ENCODE measurements around the gene ENO2. TPM values are rescaled to one million over a fixed set of nuclear protein-coding genes. Genes with fewer than 3 reads are reported as not detected.

ENO2 gene
- 8.0 and 11.1 TPM in 2 replicates for total RNA-seq

GRCh38 chr12:6914246-6914946 lies at the start of gene ENO2:
ENO2 (plus strand) TSS chr12:6914580; CDS start chr12:6915833, 1,253 bp downstream.

GRCh38 chr12:6867413-6868210 lies 46.8 kb upstream of the ENO2 start, which contains the start of gene TPI1:
TPI1 (plus strand) TSS chr12:6867531; CDS start chr12:6867567, 36 bp downstream.

GRCh38 chr12:6873094-6874014 lies 41.0 kb upstream of the ENO2 start, which contains the start of gene SPSB2:
SPSB2 (minus strand) TSS chr12:6873303; CDS start chr12:6872901, 402 bp downstream.

GRCh38 chr12:6904280-6905276 lies 9.8 kb upstream of the ENO2 start, which contains the start of gene LRRC23:
LRRC23 (plus strand) TSS chr12:6904822; CDS start chr12:6905634, 812 bp downstream.

GRCh38 chr12:6927379-6928021 lies 13.1 kb downstream of the ENO2 start, which contains the start of gene ATN1:
ATN1 (plus strand) TSS chr12:6927959; CDS start chr12:6934002, 6,043 bp downstream.

GRCh38 chr12:6943722-6944380 lies 29.5 kb downstream of the ENO2 start, which contains the start of the genes C12orf57 and RNU7-1:
C12orf57 (plus strand) TSS chr12:6944022; CDS start chr12:6944122, 100 bp downstream.
RNU7-1 (plus strand) TSS chr12:6943816.

GRCh38 chr12:6950811-6951540 lies 36.6 kb downstream of the ENO2 start, which contains the start of gene PTPN6:
PTPN6 (plus strand) TSS chr12:6951356; CDS start chr12:6951513, 157 bp downstream.

Other genes starting within 250 kb of the ENO2 start
- gene ZNF384, start 225.2 kb upstream of the ENO2 start, total RNA-seq, result 15.1 and 21.8 TPM in 2 replicates
- not detected in 2 replicates for gene PIANP, start 213.8 kb upstream of the ENO2 start, total RNA-seq
- 56.4 and 63.6 TPM in 2 replicates for gene COPS7A, start 190.5 kb upstream of the ENO2 start, total RNA-seq
- 329 and 348 TPM in 2 replicates for gene MLF2, start 161.4 kb upstream of the ENO2 start, total RNA-seq
- gene PTMS, start 148.2 kb upstream of the ENO2 start, total RNA-seq, result 166 and 192 TPM in 2 replicates
- gene LAG3, start 142.1 kb upstream of the ENO2 start, total RNA-seq, result 0.14 TPM in 1 of 2 replicates, not detected in the other
- gene CD4, start 125.1 kb upstream of the ENO2 start, total RNA-seq, result 0.21 and 0.23 TPM in 2 replicates
- gene GPR162, start 92.8 kb upstream of the ENO2 start, total RNA-seq, result 0.09 and 0.21 TPM in 2 replicates
- gene P3H3, start 86.2 kb upstream of the ENO2 start, total RNA-seq, result 19.7 and 23.4 TPM in 2 replicates
- gene GNB3, start 73.7 kb upstream of the ENO2 start, total RNA-seq, result 0.28 and 0.92 TPM in 2 replicates
- 23.6 and 41.0 TPM in 2 replicates for gene CDCA3, start 63.3 kb upstream of the ENO2 start, total RNA-seq
- gene USP5, start 62.4 kb upstream of the ENO2 start, total RNA-seq, result 72.2 and 82.5 TPM in 2 replicates
- 1,425 and 1,466 TPM in 2 replicates for gene TPI1, start 47.0 kb upstream of the ENO2 start, total RNA-seq
- gene SPSB2, start 41.3 kb upstream of the ENO2 start, total RNA-seq, result 8.6 and 11.8 TPM in 2 replicates
- 5.9 and 8.9 TPM in 2 replicates for gene LRRC23, start 9.8 kb upstream of the ENO2 start, total RNA-seq
- gene ATN1, start 13.4 kb downstream of the ENO2 start, total RNA-seq, result 13.0 and 21.7 TPM in 2 replicates
- gene RNU7-1, start 29.2 kb downstream of the ENO2 start, total RNA-seq, result not detected in 2 replicates
- gene C12orf57, start 29.4 kb downstream of the ENO2 start, total RNA-seq, result 103 and 166 TPM in 2 replicates
- gene PTPN6, start 36.8 kb downstream of the ENO2 start, total RNA-seq, result 17.7 and 21.0 TPM in 2 replicates
- gene PHB2, start 56.1 kb downstream of the ENO2 start, total RNA-seq, result 217 and 322 TPM in 2 replicates
- gene EMG1, start 56.3 kb downstream of the ENO2 start, total RNA-seq, result 95.7 and 103 TPM in 2 replicates
- 25.0 and 39.4 TPM in 2 replicates for gene LPCAT3, start 103.9 kb downstream of the ENO2 start, total RNA-seq
- 1.6 and 2.1 TPM in 2 replicates for gene C1S, start 146.1 kb downstream of the ENO2 start, total RNA-seq
- 8.7 and 8.8 TPM in 2 replicates for gene C1R, start 177.9 kb downstream of the ENO2 start, total RNA-seq
- 16.6 and 25.3 TPM in 2 replicates for gene C1RL, start 194.6 kb downstream of the ENO2 start, total RNA-seq
- not detected in 2 replicates for gene RBP5, start 214.3 kb downstream of the ENO2 start, total RNA-seq
- 13.5 and 19.3 TPM in 2 replicates for gene CLSTN3, start 215.8 kb downstream of the ENO2 start, total RNA-seq

Measured in airway epithelial cell (primary cell).